IPS DF 6.9 (cell line): ENCODE measurements around the gene FARSA.
"Not testable (repeated sequence)": the region's sequence is repeated elsewhere in the genome, so short reads cannot be mapped to it uniquely, and the experiment has no call there.

ENCODE experiments used
- DNase-seq: peaks from one replicate; pipeline ENCODE4 v3.0.0-alpha.2; 2013; ENCODE audit warnings: low read depth, low spot score
- H3K27ac ChIP-seq: one replicate; pipeline ENCODE4 v1.5.1; 2013; ENCODE audit warnings: low read length, control low read depth
- H3K27me3 ChIP-seq: 2 replicates; pipeline ENCODE4 v1.6.1; 2013; ENCODE audit warnings: mild to moderate bottlenecking, low read length; ENCODE audit not compliant: control insufficient read depth, insufficient read depth
- H3K36me3 ChIP-seq: 2 replicates; pipeline ENCODE4 v1.6.1; 2013; ENCODE audit warnings: low read length; ENCODE audit not compliant: control insufficient read depth, insufficient read depth
- H3K4me1 ChIP-seq: 2 replicates; pipeline ENCODE4 v1.6.1; 2013; ENCODE audit warnings: low read length; ENCODE audit not compliant: control insufficient read depth, insufficient read depth
- H3K4me3 ChIP-seq: 2 replicates; pipeline ENCODE4 v1.5.1; 2013; ENCODE audit warnings: mild to moderate bottlenecking, low read length
- H3K9me3 ChIP-seq: 2 replicates; pipeline ENCODE4 v1.6.1; 2013; ENCODE audit warnings: low read length, inconsistent platforms; ENCODE audit not compliant: control insufficient read depth, insufficient read depth
- WGBS: extraction: QIAGEN DNeasy Blood & Tissue Kit; methylation state at CpG from one replicate; pipeline ENCODE4 v1.1.7; 2013; ENCODE audit warnings: mixed read lengths, missing lambda C conversion rate; ENCODE audit not compliant: insufficient read length, insufficient coverage; 5-methylcytosine and 5-hydroxymethylcytosine counted together

FARSA gene

DNA sequence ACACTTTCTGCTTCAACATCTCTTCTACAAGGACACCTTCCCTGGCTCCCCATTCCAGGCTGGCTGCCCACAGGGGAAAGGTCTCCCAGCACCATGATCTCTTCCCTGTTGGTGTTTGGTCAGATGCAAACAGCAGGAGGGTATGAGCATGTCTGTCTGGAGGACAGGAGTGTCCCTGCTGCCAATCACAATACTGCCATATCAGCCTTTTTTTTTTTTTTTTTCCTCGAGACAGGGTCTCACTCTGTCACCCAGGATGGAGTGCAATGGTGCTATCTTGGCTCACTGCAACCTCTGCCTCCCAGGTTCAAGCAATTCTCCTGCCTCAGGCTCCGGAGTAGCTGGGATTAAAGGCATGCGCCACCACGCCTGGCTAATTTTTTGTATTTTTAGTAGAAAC lies 17.7 kb downstream of the FARSA start:
- not testable (repeated sequence) for H3K27ac ChIP-seq, H3K27me3 ChIP-seq, DNase-seq, H3K4me1 ChIP-seq, H3K4me3 ChIP-seq, H3K9me3 ChIP-seq, H3K36me3 ChIP-seq
- WGBS, result no CpG with 5 or more reads among the region's 4 CpGs

- DNase-seq, result no peak
- WGBS, result no CpG with 5 or more reads among the region's 12 CpGs
- no peak overlapping the region for H3K4me3 ChIP-seq
- no peaks in the 10 kb centered on the region for H3K36me3 ChIP-seq
- H3K27me3 ChIP-seq, result peaks cover 4% of the 10 kb centered on the region; the same call in 1 of the 2 replicates
- no peak overlapping the region for H3K27ac ChIP-seq
- peaks cover 5% of the 10 kb centered on the region for H3K4me1 ChIP-seq
- no peaks in the 10 kb centered on the region for H3K9me3 ChIP-seq
Measured at GRCh38 chr19:12913851-12914690, 19.4 kb downstream of the FARSA start.

GRCh38 chr19:12913011-12913561 lies 20.4 kb downstream of the FARSA start:
- no CpG with 5 or more reads among the region's 22 CpGs for WGBS
- no peak overlapping the region for H3K4me3 ChIP-seq
- no peak for DNase-seq

GRCh38 chr19:12912571-12912970 lies 20.9 kb downstream of the FARSA start:
- H3K36me3 ChIP-seq, result no peaks in the 10 kb centered on the region
- no peak overlapping the region for H3K27ac ChIP-seq
- no CpG with 5 or more reads among the region's 4 CpGs for WGBS
- H3K27me3 ChIP-seq, result no peaks in the 10 kb centered on the region
- H3K4me3 ChIP-seq, result no peak overlapping the region
- H3K9me3 ChIP-seq, result no peaks in the 10 kb centered on the region
- H3K4me1 ChIP-seq, result peaks cover 3% of the 10 kb centered on the region; the same call in 1 of the 2 replicates
- DNase-seq, result no peak

More at GRCh38 chr19:12913011-12913561, 20.4 kb downstream of the FARSA start:
- Histone ChIP-seq H3K27me3 (no peaks in the 10 kb centered on the region; the same call in 1 of the 2 replicates), H3K4me1 (peaks cover 3% of the 10 kb centered on the region; the same call in 1 of the 2 replicates), H3K27ac (no peak overlapping the region), H3K9me3 (no peaks in the 10 kb centered on the region), H3K36me3 (no peaks in the 10 kb centered on the region)

DNA sequence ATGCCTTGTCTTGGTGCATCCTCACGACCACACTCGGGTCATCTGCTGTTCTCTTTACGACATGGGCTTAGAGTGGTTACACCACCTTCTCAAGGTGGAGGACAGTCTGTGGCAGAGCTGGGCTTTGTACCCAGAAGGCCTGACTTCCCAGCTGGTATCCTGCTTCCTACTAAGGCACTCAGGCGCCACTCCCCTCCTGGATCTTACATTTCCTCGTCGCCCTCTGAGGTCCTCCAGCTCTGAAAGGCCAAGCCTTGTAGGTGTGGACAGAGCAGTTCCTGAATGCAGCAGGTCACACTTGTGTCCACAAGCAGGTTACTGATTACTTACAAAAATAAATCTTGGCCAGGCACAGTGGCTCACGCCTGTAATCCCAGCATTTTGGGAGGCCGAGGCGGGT lies 26.3 kb downstream of the FARSA start:
- Histone ChIP-seq H3K27me3 (no peaks in the 10 kb centered on the region), H3K36me3 (no peaks in the 10 kb centered on the region), H3K9me3 (no peaks in the 10 kb centered on the region), H3K4me3 (no peak overlapping the region), H3K4me1 (peaks cover under 1% of the 10 kb centered on the region; the same call in 1 of the 2 replicates), H3K27ac (no peak overlapping the region)
- no CpG with 5 or more reads among the region's 9 CpGs for WGBS
- no peak for DNase-seq

- Histone ChIP-seq H3K27me3 (no peaks in the 10 kb centered on the region), H3K4me1 (no peaks in the 10 kb centered on the region), H3K4me3 (no peak overlapping the region), H3K27ac (no peak overlapping the region), H3K36me3 (peaks cover 21% of the 10 kb centered on the region), H3K9me3 (no peaks in the 10 kb centered on the region)
- WGBS, result no CpG with 5 or more reads among the region's 10 CpGs
- no peak for DNase-seq
Measured at GRCh38 chr19:12899891-12900518, 33.5 kb downstream of the FARSA start.

- Histone ChIP-seq H3K27ac (no peak overlapping the region), H3K9me3 (no peaks in the 10 kb centered on the region), H3K36me3 (peaks cover 29% of the 10 kb centered on the region), H3K4me3 (no peak overlapping the region), H3K27me3 (no peaks in the 10 kb centered on the region), H3K4me1 (0 out of 2 replicates have a peak, but pooled peaks cover 3% of the 10 kb centered on the region)
- no peak for DNase-seq
- WGBS, result no CpG with 5 or more reads among the region's 17 CpGs
Measured at GRCh38 chr19:12896460-12896859, 37.1 kb downstream of the FARSA start.

DNA sequence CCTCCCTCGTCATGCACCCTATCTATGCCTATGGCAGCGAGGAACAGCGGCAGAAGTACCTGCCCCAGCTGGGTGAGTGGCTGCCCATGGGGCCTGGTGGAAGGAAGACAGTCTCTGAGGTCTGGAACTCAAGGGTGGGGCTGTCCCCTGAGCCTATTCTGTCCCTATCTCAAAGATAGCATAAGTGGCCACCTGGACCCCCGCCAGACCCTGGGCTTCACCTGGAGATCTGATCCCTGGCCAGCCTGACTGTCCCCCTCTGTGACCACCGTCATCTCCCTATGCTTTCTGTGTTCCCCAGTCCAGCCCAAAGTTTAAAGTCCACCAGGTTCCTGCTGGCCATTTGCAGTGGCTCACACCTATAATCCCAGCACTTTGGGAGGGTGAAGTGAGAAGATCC lies 39.9 kb downstream of the FARSA start:
- peaks cover 29% of the 10 kb centered on the region for H3K36me3 ChIP-seq
- 0 out of 2 replicates have a peak, but pooled peaks cover 3% of the 10 kb centered on the region for H3K4me1 ChIP-seq
- H3K9me3 ChIP-seq, result no peaks in the 10 kb centered on the region
- DNase-seq, result no peak
- WGBS, result no CpG with 5 or more reads among the region's 5 CpGs
- H3K4me3 ChIP-seq, result no peak overlapping the region
- no peak overlapping the region for H3K27ac ChIP-seq
- H3K27me3 ChIP-seq, result no peaks in the 10 kb centered on the region

- no CpG with 5 or more reads among the region's 26 CpGs for WGBS
- no peak overlapping the region for H3K27ac ChIP-seq
Measured at GRCh38 chr19:12891553-12892021, 41.9 kb downstream of the FARSA start.

GRCh38 chr19:12890787-12891552 lies 42.5 kb downstream of the FARSA start, which contains the start of gene GCDH:
TSS of gene GCDH (plus strand) at chr19:12891160. CDS start at chr19:12891305, 145 bp downstream.
- peak within 1 kb of the TSS; percentile 84 for H3K4me3 ChIP-seq
- peaks cover 10% of the 10 kb centered on the region; the same call in 1 of the 2 replicates for H3K36me3 ChIP-seq
- WGBS, result no CpG with 5 or more reads among the region's 49 CpGs
- H3K27ac ChIP-seq, result no peak within 1 kb of the TSS
- 0 out of 2 replicates have a peak, but pooled peaks cover 3% of the 10 kb centered on the region for H3K4me1 ChIP-seq
- DNase-seq, result peak; percentile 97
- no peaks in the 10 kb centered on the region for H3K9me3 ChIP-seq
- no peaks in the 10 kb centered on the region for H3K27me3 ChIP-seq

More at GRCh38 chr19:12891553-12892021, 41.9 kb downstream of the FARSA start:
- Histone ChIP-seq H3K36me3 (peaks cover 15% of the 10 kb centered on the region), H3K4me3 (peak overlapping the region; percentile 84), H3K27me3 (no peaks in the 10 kb centered on the region), H3K4me1 (0 out of 2 replicates have a peak, but pooled peaks cover 3% of the 10 kb centered on the region), H3K9me3 (no peaks in the 10 kb centered on the region)
- no peak for DNase-seq
